Caco-2 (cell line): Measurements from ENCODE around the gene ZNF280C. TPM values are rescaled to one million over a fixed set of nuclear protein-coding genes. Genes with fewer than 3 reads are reported as not detected.
A peak's percentile ranks its signal among the peaks of the same experiment; 100 is the strongest.

Source experiments
- BruUV-seq: library from RNA; stranded (reverse); fragments of 400-500 nt; replicated peaks from 2 replicates; lab custom pipeline; 2021; lab: Mats Ljungman, UMichigan
- CTCF ChIA-PET: fragments of 300-600 bp; sonication (Branson Sonifier 250); formaldehyde crosslinking; loops from one replicate; lab custom pipeline; 2022; ENCODE audit warnings: antibody characterized with exemption; lab: Charles Lee
- POLR2A ChIA-PET: fragments of 300-600 bp; sonication (Branson Sonifier 250); formaldehyde crosslinking; loops from one replicate; lab custom pipeline; 2022; ENCODE audit warnings: antibody characterized with exemption; lab: Charles Lee
- DNase-seq, 2 experiments: peaks; one replicate each; pipeline versions ENCODE4 v3.0.0 to v3.0.0-alpha.2; 2020 to 2022
- H3K27me3 ChIP-seq: replicated peaks from 2 replicates; pipeline ENCODE4 v1.6.0; 2011; ENCODE audit warnings: low read length; ENCODE audit not compliant: control insufficient read depth, insufficient read depth
- H3K36me3 ChIP-seq: 2 replicates; pipeline ENCODE4 v1.5.1; 2011; ENCODE audit warnings: low read length; ENCODE audit not compliant: control insufficient read depth, insufficient read depth
- H3K4me1 ChIP-seq: fragments of 250-450 bp; sonication (Bioruptor Pico); 2 replicates; pipeline ENCODE4 v1.5.1; 2020; ENCODE audit warnings: mild to moderate bottlenecking
- H3K4me3 ChIP-seq: 2 replicates; pipeline ENCODE4 v1.5.1; 2011; ENCODE audit warnings: low read depth, mild to moderate bottlenecking, control low read depth, low read length
- H3K9me3 ChIP-seq: fragments of 250-450 bp; sonication (Bioruptor Pico); 2 replicates; pipeline ENCODE4 v1.5.1; 2020; ENCODE audit warnings: mild to moderate bottlenecking, moderate library complexity
- H3K27ac Mint-ChIP-seq: one replicate; pipeline ENCODE4 v1.8.0; 2022; ENCODE audit warnings: mixed read lengths; ENCODE audit not compliant: unreplicated experiment
- H3K27me3 Mint-ChIP-seq: one replicate; pipeline ENCODE4 v1.8.0; 2022; ENCODE audit warnings: mixed read lengths; ENCODE audit not compliant: insufficient read depth, unreplicated experiment
- H3K36me3 Mint-ChIP-seq: one replicate; pipeline ENCODE4 v1.8.0; 2022; ENCODE audit warnings: mild to moderate bottlenecking, mixed read lengths; ENCODE audit not compliant: insufficient read depth, unreplicated experiment
- H3K4me1 Mint-ChIP-seq: one replicate; pipeline ENCODE4 v1.8.0; 2022; ENCODE audit warnings: low read depth, mixed read lengths; ENCODE audit not compliant: unreplicated experiment
- H3K4me3 Mint-ChIP-seq: one replicate; pipeline ENCODE4 v1.8.0; 2022; ENCODE audit warnings: mild to moderate bottlenecking, moderate library complexity, mixed read lengths; ENCODE audit not compliant: unreplicated experiment
- H3K9me3 Mint-ChIP-seq: one replicate; pipeline ENCODE4 v1.8.0; 2022; ENCODE audit warnings: mixed read lengths; ENCODE audit not compliant: unreplicated experiment
- CTCF ChIP-seq, 2 experiments: fragments of 200-600 bp in 1 of 2; IDR thresholded peaks; 1 replicate in 1 of 2; 2 replicates in 1 of 2; pipeline versions ENCODE4 v1.5.1 to v1.8.0; 2011 to 2022; ENCODE audit warnings: antibody characterized with exemption in 1 of 2, control low read depth in 1 of 2, inconsistent platforms in 1 of 2, low read depth in 1 of 2, low read length in 1 of 2, mild to moderate bottlenecking in 1 of 2, moderate library complexity in 1 of 2; ENCODE audit not compliant: insufficient read depth in 1 of 2, severe bottlenecking in 1 of 2, unreplicated experiment in 1 of 2
- intact Hi-C: fragments of 100-400 bp; cut with micrococcal nuclease; formaldehyde crosslinking; loops from one replicate; pipeline ENCODE4 v1.10.0; 2022; ENCODE audit not compliant: unreplicated experiment
- total RNA-seq: library from RNA; stranded (reverse); gene quantifications from 2 replicates; pipeline ENCODE4 v1.2.3, GENCODE V29; 2022

The ZNF280C gene
- total RNA-seq, 1 experiment from 2014 or later, result 6.4 TPM

DNA sequence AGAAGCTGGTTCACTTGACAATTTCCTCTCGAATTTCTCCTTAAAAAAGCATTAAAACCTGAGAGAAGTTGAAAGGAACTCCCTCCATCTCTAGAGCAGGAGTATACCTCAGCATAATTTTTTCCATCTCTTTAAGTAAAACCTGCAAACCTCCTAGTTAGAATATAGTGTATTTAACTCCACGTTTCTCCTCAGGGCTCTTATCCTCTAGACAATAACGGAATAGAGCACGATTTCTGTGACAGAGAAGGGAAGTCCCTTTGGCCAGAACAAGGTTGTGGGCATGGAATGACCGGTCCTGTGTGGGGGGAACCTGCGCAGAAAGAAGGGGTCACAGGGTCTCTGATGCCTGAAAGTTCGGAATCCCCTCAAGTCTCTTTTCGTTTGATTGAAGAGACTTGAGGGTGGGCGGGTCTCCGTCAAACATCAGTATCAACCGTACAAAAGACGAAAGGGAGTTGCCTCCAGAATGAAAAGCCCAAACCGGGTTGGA, 697 bp downstream of the ZNF280C start:
- Histone ChIP-seq H3K4me3 (peak overlapping the region; percentile 78), H3K27me3 (no peaks in the 10 kb centered on the region), H3K4me1 (no peaks in the 10 kb centered on the region), H3K36me3 (no peaks in the 10 kb centered on the region), H3K9me3 (no peaks in the 10 kb centered on the region)
- CTCF ChIA-PET, result no interaction called here
- peak overlapping the region; percentile 82 for H3K4me3 Mint-ChIP-seq
- peaks cover 12% of the 10 kb centered on the region for H3K36me3 Mint-ChIP-seq
- H3K4me1 Mint-ChIP-seq, result no peaks in the 10 kb centered on the region
- POLR2A ChIA-PET, result interaction anchor here (0.5 kb wide), 1 partner anchor 36 kb away, joined by 3 read pairs; no protein-coding TSS in a partner anchor
- H3K9me3 Mint-ChIP-seq, result no peaks in the 10 kb centered on the region
- intact Hi-C loops, result loop anchor here (1.0 to 5.0 kb wide), 3 partner anchors 71 to 159 kb away; partner anchors contain the start of genes AIFM1 and SLC25A14
- peaks cover 3% of the 10 kb centered on the region for H3K27me3 Mint-ChIP-seq
- peak overlapping the region; percentile 53 for H3K27ac Mint-ChIP-seq
- DNase-seq, result no peak
- TSS peak; percentile 48 for BruUV-seq
- TF ChIP-seq CTCF (IDR thresholded peaks at IDR 0.05; ENCODE audit: insufficient read depth in 1 of 2, low read depth in 1 of 2, low read length in 1 of 2, severe bottlenecking in 1 of 2, unreplicated experiment in 1 of 2), result no peak

DNA sequence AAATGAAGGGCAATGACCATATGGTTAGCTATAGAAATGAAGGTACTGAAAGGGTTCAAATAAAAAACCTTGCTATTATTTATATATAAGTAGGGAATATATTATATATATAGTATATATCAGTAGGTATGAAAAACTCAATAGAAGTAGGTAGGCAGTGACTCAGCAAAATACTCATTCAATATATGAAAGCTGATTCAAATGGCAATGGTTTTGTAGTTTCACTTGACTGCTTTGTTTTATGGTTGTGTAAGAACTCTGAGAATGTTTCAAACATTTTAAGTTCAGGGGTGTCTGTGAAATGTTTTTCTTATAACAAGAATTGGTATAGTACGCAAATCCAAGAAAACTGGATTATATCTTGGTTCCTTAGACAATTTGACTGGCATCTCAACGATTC, 4.1 kb downstream of the ZNF280C start:
- H3K4me3 ChIP-seq, result no peak overlapping the region
- no peaks in the 10 kb centered on the region for H3K4me1 ChIP-seq
- H3K9me3 Mint-ChIP-seq, result no peaks in the 10 kb centered on the region
- no peak for TF ChIP-seq CTCF (IDR thresholded peaks at IDR 0.05; ENCODE audit: insufficient read depth in 1 of 2, low read depth in 1 of 2, low read length in 1 of 2, severe bottlenecking in 1 of 2, unreplicated experiment in 1 of 2)
- intact Hi-C loops, result no loop called here
- no peaks in the 10 kb centered on the region for H3K4me1 Mint-ChIP-seq
- ChIA-PET POLR2A (no interaction called here), CTCF (no interaction called here)
- no peaks in the 10 kb centered on the region for H3K36me3 ChIP-seq
- H3K27me3 ChIP-seq, result no peaks in the 10 kb centered on the region
- no peak overlapping the region for H3K4me3 Mint-ChIP-seq
- no peaks in the 10 kb centered on the region for H3K27me3 Mint-ChIP-seq
- H3K36me3 Mint-ChIP-seq, result peaks cover 12% of the 10 kb centered on the region
- H3K27ac Mint-ChIP-seq, result no peak overlapping the region
- BruUV-seq, result no TSS peak
- no peak for DNase-seq
- no peaks in the 10 kb centered on the region for H3K9me3 ChIP-seq

GRCh38 chrX:130263016-130263415, 5.7 kb downstream of the ZNF280C start:
- no peaks in the 10 kb centered on the region for H3K4me1 ChIP-seq
- no peak for TF ChIP-seq CTCF (IDR thresholded peaks at IDR 0.05; ENCODE audit: insufficient read depth in 1 of 2, low read depth in 1 of 2, low read length in 1 of 2, severe bottlenecking in 1 of 2, unreplicated experiment in 1 of 2)
- Mint-ChIP-seq H3K4me3 (no peak overlapping the region), H3K9me3 (no peaks in the 10 kb centered on the region), H3K27me3 (no peaks in the 10 kb centered on the region), H3K36me3 (peaks cover 9% of the 10 kb centered on the region), H3K27ac (no peak overlapping the region), H3K4me1 (no peaks in the 10 kb centered on the region)
- no peak overlapping the region for H3K4me3 ChIP-seq
- no TSS peak for BruUV-seq
- ChIA-PET POLR2A (no interaction called here), CTCF (no interaction called here)
- no peaks in the 10 kb centered on the region for H3K36me3 ChIP-seq
- H3K27me3 ChIP-seq, result no peaks in the 10 kb centered on the region
- intact Hi-C loops, result no loop called here
- H3K9me3 ChIP-seq, result no peaks in the 10 kb centered on the region
- no peak for DNase-seq
